ENCODE data around the gene GOLGA6A. TPM values are rescaled to one million over a fixed set of nuclear protein-coding genes. Genes with fewer than 3 reads are reported as not detected.

Gene GOLGA6A
- total and polyA plus RNA-seq, 2 donors, result 0.06 TPM; not detected in 1

DNA sequence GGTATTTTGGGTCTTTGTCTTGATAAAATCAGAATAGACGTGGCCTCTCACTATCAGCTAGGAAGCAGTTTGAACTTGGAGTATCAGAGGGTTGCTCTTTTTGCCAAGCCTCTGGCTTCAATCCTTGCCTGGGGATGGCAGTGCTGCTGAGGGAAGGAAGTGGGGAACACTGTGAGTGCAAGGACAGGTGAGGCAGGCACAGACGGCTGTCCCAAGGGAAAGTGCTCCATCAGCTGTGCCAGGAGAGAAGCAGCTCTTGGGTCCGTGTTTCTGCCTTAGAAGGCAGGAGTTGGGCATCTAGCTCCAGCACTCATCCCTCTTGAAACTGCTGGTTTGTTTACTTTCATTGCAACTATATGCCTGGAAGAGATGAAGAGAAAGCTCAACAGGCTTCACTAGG lies 54.7 kb downstream of the GOLGA6A start:
- no peak overlapping the region for H3K27ac ChIP-seq (ENCODE audit: low read depth)
- WGBS, result 49% methylated on average over 3 of the region's 3 CpGs
- H3K4me3 ChIP-seq (ENCODE audit: low read depth, low read length), result no peak overlapping the region
- H3K4me1 ChIP-seq (ENCODE audit: insufficient read depth), result no peaks in the 10 kb centered on the region
- H3K36me3 ChIP-seq (ENCODE audit: insufficient read depth), result peaks cover 2% of the 10 kb centered on the region
- DNase-seq (ENCODE audit: extremely low spot score), result no peak

DNA sequence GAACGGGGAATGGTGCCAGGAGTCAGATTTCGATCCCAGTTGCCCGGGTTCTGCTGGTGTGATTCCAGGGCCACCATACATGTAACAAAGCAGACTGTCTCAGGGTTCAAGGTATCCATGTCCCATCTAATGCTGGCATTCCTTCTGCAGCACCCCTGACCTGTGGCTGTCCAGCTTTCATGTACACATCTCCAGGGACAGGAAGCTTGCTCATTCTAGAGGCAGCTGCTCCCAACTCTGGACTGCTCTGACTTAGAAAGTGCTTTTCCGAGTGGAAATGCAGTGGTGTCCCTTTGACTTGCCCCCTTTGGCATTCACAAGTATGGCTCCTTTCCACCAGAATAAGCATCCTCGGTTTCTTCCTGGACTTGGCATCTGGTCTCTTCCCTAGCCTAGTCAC lies 56.9 kb downstream of the GOLGA6A start:
- no peak for DNase-seq (ENCODE audit: extremely low spot score)
- H3K36me3 ChIP-seq (ENCODE audit: insufficient read depth), result peaks cover 2% of the 10 kb centered on the region
- H3K27ac ChIP-seq (ENCODE audit: low read depth), result no peak overlapping the region
- no peaks in the 10 kb centered on the region for H3K4me1 ChIP-seq (ENCODE audit: insufficient read depth)
- WGBS, result 66% methylated on average over 5 of the region's 5 CpGs
- no peak overlapping the region for H3K4me3 ChIP-seq (ENCODE audit: low read depth, low read length)

- WGBS, result 88% methylated on average over 2 of the region's 2 CpGs
These were observed 57.7 kb downstream of the GOLGA6A start for GRCh38 chr15:74024687-74025086.

DNA sequence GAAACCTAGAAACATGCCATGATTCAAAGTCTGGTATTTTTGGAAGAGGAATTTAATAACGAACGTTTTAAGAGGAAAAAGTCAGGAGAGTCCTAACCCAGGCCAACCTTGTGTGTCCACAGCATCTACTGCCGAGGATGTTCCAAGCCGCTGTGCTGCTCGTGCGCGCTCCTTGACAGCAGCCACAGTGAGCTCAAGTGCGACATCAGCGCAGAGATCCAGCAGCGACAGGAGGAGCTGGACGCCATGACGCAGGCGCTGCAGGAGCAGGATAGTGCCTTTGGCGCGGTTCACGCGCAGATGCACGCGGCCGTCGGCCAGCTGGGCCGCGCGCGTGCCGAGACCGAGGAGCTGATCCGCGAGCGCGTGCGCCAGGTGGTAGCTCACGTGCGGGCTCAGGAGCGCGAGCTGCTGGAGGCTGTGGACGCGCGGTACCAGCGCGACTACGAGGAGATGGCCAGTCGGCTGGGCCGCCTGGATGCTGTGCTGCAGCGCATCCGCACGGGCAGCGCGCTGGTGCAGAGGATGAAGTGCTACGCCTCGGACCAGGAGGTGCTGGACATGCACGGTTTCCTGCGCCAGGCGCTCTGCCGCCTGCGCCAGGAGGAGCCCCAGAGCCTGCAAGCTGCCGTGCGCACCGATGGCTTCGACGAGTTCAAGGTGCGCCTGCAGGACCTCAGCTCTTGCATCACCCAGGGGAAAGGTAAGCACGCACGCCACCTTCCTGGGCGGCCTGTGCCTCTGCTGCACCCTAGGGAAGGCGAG lies 59.5 kb downstream of the GOLGA6A start:
- H3K4me1 ChIP-seq (ENCODE audit: insufficient read depth), result no peaks in the 10 kb centered on the region
- no peak for DNase-seq (ENCODE audit: extremely low spot score)
- H3K36me3 ChIP-seq (ENCODE audit: insufficient read depth), result peaks cover 2% of the 10 kb centered on the region
- no peak overlapping the region for H3K27ac ChIP-seq (ENCODE audit: low read depth)
- H3K4me3 ChIP-seq (ENCODE audit: low read depth, low read length), result no peak overlapping the region
- 94% methylated on average over 66 of the region's 66 CpGs for WGBS

More at GRCh38 chr15:74024687-74025086, 57.7 kb downstream of the GOLGA6A start:
- Histone ChIP-seq H3K4me1 (ENCODE audit: insufficient read depth) (no peaks in the 10 kb centered on the region), H3K27ac (ENCODE audit: low read depth) (no peak overlapping the region), H3K36me3 (ENCODE audit: insufficient read depth) (peaks cover 2% of the 10 kb centered on the region), H3K4me3 (ENCODE audit: low read depth, low read length) (no peak overlapping the region)
- DNase-seq (ENCODE audit: extremely low spot score), result no peak

Small RNAs within 50 kb of the gene (small RNA-seq; reads per million reads assigned to genes)
- gene RN7SL429P, result not detected

Other genes with a start within 250 kb of the GOLGA6A start
- gene TBC1D21, start 209.0 kb downstream of the GOLGA6A start, total RNA-seq, result not detected
- not detected for gene TBC1D21, start 209.0 kb downstream of the GOLGA6A start, polyA plus RNA-seq
- 56.2 TPM for gene LOXL1, start 156.1 kb downstream of the GOLGA6A start, total RNA-seq
- 57.9 TPM for gene LOXL1, start 156.1 kb downstream of the GOLGA6A start, polyA plus RNA-seq
- gene STOML1, start 90.3 kb downstream of the GOLGA6A start, total RNA-seq, result 8.4 TPM
- gene STOML1, start 90.3 kb downstream of the GOLGA6A start, polyA plus RNA-seq, result 25.5 TPM
- gene PML, start 87.8 kb downstream of the GOLGA6A start, total RNA-seq, result 22.3 TPM
- gene PML, start 87.8 kb downstream of the GOLGA6A start, polyA plus RNA-seq, result 36.5 TPM
- gene ISLR2, start 48.0 kb upstream of the GOLGA6A start, total RNA-seq, result 2.9 TPM
- 2.0 TPM for gene ISLR2, start 48.0 kb upstream of the GOLGA6A start, polyA plus RNA-seq
- 110 TPM for gene ISLR, start 91.2 kb upstream of the GOLGA6A start, total RNA-seq
- gene ISLR, start 91.2 kb upstream of the GOLGA6A start, polyA plus RNA-seq, result 82.1 TPM
- gene STRA6, start 120.2 kb upstream of the GOLGA6A start, total RNA-seq, result 21.9 TPM
- gene STRA6, start 120.2 kb upstream of the GOLGA6A start, polyA plus RNA-seq, result 2.2 TPM
- 0.42 TPM for gene CCDC33, start 153.8 kb upstream of the GOLGA6A start, total RNA-seq
- 0.25 TPM for gene CCDC33, start 153.8 kb upstream of the GOLGA6A start, polyA plus RNA-seq

Measured in urinary bladder (tissue), 4 donors.